CD4-positive, CD25-positive, alpha-beta regulatory T cell (primary cell): ENCODE results near the gene TC2N. TPM values are rescaled to one million over a fixed set of nuclear protein-coding genes. Genes with fewer than 3 reads are reported as not detected.

ENCODE experiments used
- ATAC-seq, 2 donors: fragments of 150-1000 bp; cut with Tn5 transposase; one replicate each; pipeline ENCODE4 v1.10.0; 2021; ENCODE audit warnings: low read depth in 2 of 2, moderate number of reproducible peaks in 2 of 2, moderate library complexity in 1 of 2
- DNase-seq, 3 donors: peaks; one replicate each; pipeline versions ENCODE4 v3.0.0 to v3.0.0-alpha.2; 2012 to 2022; ENCODE audit warnings: mixed read lengths in 1 of 3
- H3K27ac ChIP-seq: one replicate; pipeline ENCODE4 v1.7.0; 2013; ENCODE audit warnings: mild to moderate bottlenecking, low read length; ENCODE audit not compliant: insufficient read depth, poor library complexity, severe bottlenecking
- H3K27me3 ChIP-seq: one replicate; pipeline ENCODE4 v1.7.0; 2013; ENCODE audit warnings: low read length; ENCODE audit not compliant: control insufficient read depth, insufficient read depth
- H3K36me3 ChIP-seq: one replicate; pipeline ENCODE4 v1.7.0; 2013; ENCODE audit warnings: mild to moderate bottlenecking, low read length, moderate library complexity; ENCODE audit not compliant: control insufficient read depth, insufficient read depth
- H3K4me1 ChIP-seq: 2 replicates; pipeline ENCODE4 v1.7.0; 2013; ENCODE audit warnings: mild to moderate bottlenecking, low read length; ENCODE audit not compliant: insufficient read depth, control insufficient read depth, poor library complexity, severe bottlenecking
- H3K4me3 ChIP-seq: one replicate; pipeline ENCODE4 v1.7.0; 2013; ENCODE audit warnings: low read depth, mild to moderate bottlenecking, low read length, moderate library complexity
- H3K9me3 ChIP-seq, 2 experiments: 1 replicate in 1 of 2; 2 replicates in 1 of 2; pipeline ENCODE4 v1.7.0; 2013; ENCODE audit warnings: low read length in 2 of 2, mild to moderate bottlenecking in 1 of 2, moderate library complexity in 1 of 2; ENCODE audit not compliant: control insufficient read depth in 2 of 2
- H3K27ac Mint-ChIP-seq, 3 donors: one replicate each; pipeline ENCODE4 v1.8.0; 2020 to 2022; ENCODE audit warnings: mild to moderate bottlenecking in 3 of 3, mixed read lengths in 3 of 3, moderate library complexity in 2 of 3
- H3K27me3 Mint-ChIP-seq: one replicate; pipeline ENCODE4 v1.8.0; 2022; ENCODE audit warnings: mild to moderate bottlenecking, mixed read lengths
- H3K36me3 Mint-ChIP-seq: one replicate; pipeline ENCODE4 v1.8.0; 2020; ENCODE audit warnings: mixed read lengths
- H3K4me1 Mint-ChIP-seq, 4 donors: one replicate each; pipeline ENCODE4 v1.8.0; 2020 to 2022; ENCODE audit warnings: mixed read lengths in 4 of 4, mild to moderate bottlenecking in 1 of 4
- H3K4me3 Mint-ChIP-seq, 4 donors: one replicate each; pipeline ENCODE4 v1.8.0; 2020 to 2022; ENCODE audit warnings: mild to moderate bottlenecking in 4 of 4, mixed read lengths in 4 of 4, moderate library complexity in 3 of 4
- H3K9me3 Mint-ChIP-seq, 7 donors: one replicate each; pipeline ENCODE4 v1.8.0; 2020 to 2022; ENCODE audit warnings: mixed read lengths in 7 of 7, mild to moderate bottlenecking in 3 of 7, moderate library complexity in 2 of 7
- polyA plus RNA-seq, 4 donors: library from polyadenylated mRNA; unstranded; fragments of 300-500 nt; fragmentation: Illumina TruSeq; gene quantifications; one replicate each; pipeline ENCODE4 v1.2.3, GENCODE V29; 2021
- total RNA-seq: library from RNA; stranded (reverse); gene quantifications from one replicate; pipeline ENCODE4 v1.2.3, GENCODE V29; 2022

The TC2N gene
- total and polyA plus RNA-seq, 5 donors from 2014 or later = 68.8 to 138 (median 98.5) TPM

DNA sequence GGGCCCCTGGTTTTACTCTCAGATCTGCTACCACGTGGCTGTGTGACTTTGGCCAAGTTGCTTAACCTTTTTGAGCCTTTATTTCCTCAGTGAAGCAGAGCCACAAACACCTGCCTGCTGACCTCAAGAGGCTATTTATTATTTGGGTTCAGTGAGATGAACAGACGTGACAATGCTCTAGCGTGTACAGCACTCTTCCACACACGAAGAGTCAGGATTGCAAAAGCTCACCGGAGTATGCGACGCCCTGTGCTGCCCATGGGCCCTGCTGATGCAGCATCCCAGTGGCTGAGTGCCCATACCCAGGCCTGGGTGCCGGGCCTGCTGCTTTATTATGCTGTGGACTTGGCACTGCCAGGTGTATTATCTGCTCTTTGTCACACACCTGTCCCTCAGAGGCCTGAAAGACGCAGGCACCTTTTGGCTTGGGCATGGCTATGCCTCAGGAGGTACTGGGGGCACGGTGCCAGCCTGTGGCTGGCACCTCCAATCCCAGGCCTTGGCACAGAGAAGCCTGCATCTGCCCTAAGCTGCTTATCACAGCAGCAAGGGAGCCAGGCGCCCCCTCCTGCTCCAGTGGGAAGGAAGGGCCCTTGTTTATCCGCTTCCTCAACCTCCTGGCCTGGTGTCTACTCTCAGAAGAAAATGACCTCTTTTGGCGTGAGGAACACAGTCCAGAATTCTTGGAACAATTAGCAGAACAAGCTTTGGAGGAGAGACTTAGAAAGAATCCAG lies 22.3 kb upstream of the TC2N start:
- peak overlapping the region; percentile 26 to 83 (median 51) for H3K27ac Mint-ChIP-seq
- Histone ChIP-seq H3K4me1 (peaks cover 17% of the 10 kb centered on the region), H3K9me3 (no peaks in the 10 kb centered on the region), H3K4me3 (no peak overlapping the region), H3K27me3 (no peaks in the 10 kb centered on the region), H3K36me3 (no peaks in the 10 kb centered on the region), H3K27ac (no peak overlapping the region)
- no peak overlapping the region for H3K4me3 Mint-ChIP-seq
- ATAC-seq (no peak), DNase-seq (no peak)
- H3K4me1 Mint-ChIP-seq = peaks cover 0 to 53% (median 20%) of the 10 kb centered on the region in 4 donors
- H3K9me3 Mint-ChIP-seq = no peaks in the 10 kb centered on the region
- H3K36me3 Mint-ChIP-seq = no peaks in the 10 kb centered on the region
- no peaks in the 10 kb centered on the region for H3K27me3 Mint-ChIP-seq

DNA sequence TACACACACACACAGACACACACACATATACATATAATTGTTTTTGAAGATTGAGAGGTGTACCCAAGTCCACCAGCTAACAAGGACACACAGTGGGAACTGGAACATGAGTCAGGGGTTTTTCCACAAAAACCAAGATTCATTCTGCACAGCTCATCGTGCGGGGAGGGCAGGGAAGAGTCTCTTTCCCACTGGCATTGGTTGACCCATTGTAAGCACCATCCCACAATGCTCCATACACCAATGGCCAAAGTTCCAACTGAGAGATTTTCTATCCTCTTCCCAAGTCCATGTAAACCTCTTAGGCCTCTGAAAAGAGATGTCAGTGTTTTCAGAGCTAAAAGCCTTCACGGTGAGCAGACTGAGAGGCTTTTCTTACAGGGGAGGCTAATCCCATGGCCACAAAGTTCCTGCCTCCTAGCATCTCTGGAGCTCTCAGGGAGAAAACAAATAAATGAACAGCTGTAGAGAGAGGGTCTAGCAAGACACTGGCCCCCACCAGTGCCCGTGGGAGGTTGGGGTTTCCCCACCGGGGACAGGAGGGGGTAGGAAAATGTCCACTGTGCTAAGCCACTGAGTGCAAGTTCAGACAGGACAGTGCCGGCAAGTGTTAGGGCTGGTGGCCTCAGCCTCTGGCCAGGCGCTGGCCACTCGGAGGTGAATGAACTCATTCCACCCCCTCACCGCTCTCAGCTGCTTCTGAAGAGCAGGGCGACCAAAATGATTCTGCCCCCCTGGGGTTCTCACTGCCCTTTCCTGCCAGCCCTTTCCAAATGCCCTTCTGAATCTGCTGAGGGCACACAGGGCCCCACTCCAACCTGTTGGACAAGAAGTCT lies 21.5 kb upstream of the TC2N start:
- Mint-ChIP-seq H3K36me3 (no peaks in the 10 kb centered on the region), H3K27ac (peak overlapping the region in 2 of 3 donors; percentile 47 to 51), H3K27me3 (no peaks in the 10 kb centered on the region), H3K9me3 (peaks cover 0 to 1% (median 0%) of the 10 kb centered on the region in 7 donors), H3K4me1 (peaks cover 0 to 56% (median 19%) of the 10 kb centered on the region in 4 donors), H3K4me3 (no peak overlapping the region)
- peaks cover 17% of the 10 kb centered on the region for H3K4me1 ChIP-seq
- ATAC-seq (no peak), DNase-seq (no peak)
- no peaks in the 10 kb centered on the region for H3K36me3 ChIP-seq
- no peaks in the 10 kb centered on the region for H3K27me3 ChIP-seq
- no peak overlapping the region for H3K27ac ChIP-seq
- H3K4me3 ChIP-seq = no peak overlapping the region
- H3K9me3 ChIP-seq = no peaks in the 10 kb centered on the region

DNA sequence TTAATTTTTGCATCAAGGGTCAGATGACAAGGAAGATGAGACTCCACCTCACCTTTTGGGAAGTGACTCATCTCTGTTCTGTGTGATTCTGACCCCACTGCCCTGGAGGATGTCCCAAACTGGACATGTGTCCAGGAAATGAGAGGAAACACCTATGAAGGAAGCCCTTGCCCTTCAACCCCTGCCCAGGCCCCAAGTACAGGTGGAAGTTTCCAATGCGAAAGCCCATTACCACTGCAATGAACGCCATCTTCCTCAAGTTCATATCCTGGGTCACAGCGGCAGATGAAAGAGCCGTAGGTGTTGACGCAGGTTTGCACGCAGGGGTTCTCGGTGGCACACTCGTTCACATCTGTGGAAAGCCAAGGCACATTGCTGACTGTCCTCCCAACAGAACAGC lies 19.6 kb upstream of the TC2N start:
- Mint-ChIP-seq H3K27me3 (no peaks in the 10 kb centered on the region), H3K4me3 (no peak overlapping the region), H3K36me3 (no peaks in the 10 kb centered on the region), H3K4me1 (peaks cover 0 to 44% (median 14%) of the 10 kb centered on the region in 4 donors), H3K27ac (peak overlapping the region in 1 of 3 donors; percentile 37), H3K9me3 (peaks cover 0 to 1% (median 0%) of the 10 kb centered on the region in 7 donors)
- no peaks in the 10 kb centered on the region for H3K27me3 ChIP-seq
- no peaks in the 10 kb centered on the region for H3K36me3 ChIP-seq
- no peak overlapping the region for H3K27ac ChIP-seq
- ATAC-seq (no peak), DNase-seq (no peak)
- H3K4me3 ChIP-seq = no peak overlapping the region
- peaks cover 17% of the 10 kb centered on the region for H3K4me1 ChIP-seq
- no peaks in the 10 kb centered on the region for H3K9me3 ChIP-seq

DNA sequence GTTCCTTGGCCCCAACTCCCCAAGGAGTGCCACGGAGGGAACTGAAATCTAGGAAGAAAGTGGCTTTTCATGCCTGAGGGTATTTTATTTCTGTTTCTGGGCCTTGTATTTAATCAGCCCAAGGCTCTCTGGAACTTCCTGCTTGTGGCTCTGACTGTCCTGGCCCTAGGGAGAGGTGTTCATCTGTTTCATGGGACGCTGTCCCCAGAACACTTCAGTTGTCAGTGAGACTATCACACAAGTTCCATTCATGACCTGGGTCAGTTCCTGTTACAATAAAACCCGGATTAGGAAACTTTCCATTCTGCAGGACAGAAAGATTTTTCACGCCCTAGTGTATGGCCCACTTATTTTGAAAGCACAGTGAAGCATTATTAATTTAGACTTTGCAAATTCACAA lies 18.5 kb upstream of the TC2N start:
- no peaks in the 10 kb centered on the region for H3K36me3 Mint-ChIP-seq
- H3K27me3 ChIP-seq = no peaks in the 10 kb centered on the region
- no peak for ATAC-seq
- peaks cover 6 to 39% (median 15%) of the 10 kb centered on the region in 4 donors for H3K4me1 Mint-ChIP-seq
- H3K4me3 ChIP-seq = no peak overlapping the region
- H3K9me3 Mint-ChIP-seq = peaks cover 0 to 1% (median 0%) of the 10 kb centered on the region in 7 donors
- peak overlapping the region; percentile 1 to 36 (median 18) for H3K27ac Mint-ChIP-seq
- H3K4me1 ChIP-seq = peaks cover 17% of the 10 kb centered on the region
- H3K27ac ChIP-seq = no peak overlapping the region
- no peaks in the 10 kb centered on the region for H3K27me3 Mint-ChIP-seq
- DNase-seq = no peak
- H3K36me3 ChIP-seq = no peaks in the 10 kb centered on the region
- no peaks in the 10 kb centered on the region for H3K9me3 ChIP-seq
- no peak overlapping the region for H3K4me3 Mint-ChIP-seq

DNA sequence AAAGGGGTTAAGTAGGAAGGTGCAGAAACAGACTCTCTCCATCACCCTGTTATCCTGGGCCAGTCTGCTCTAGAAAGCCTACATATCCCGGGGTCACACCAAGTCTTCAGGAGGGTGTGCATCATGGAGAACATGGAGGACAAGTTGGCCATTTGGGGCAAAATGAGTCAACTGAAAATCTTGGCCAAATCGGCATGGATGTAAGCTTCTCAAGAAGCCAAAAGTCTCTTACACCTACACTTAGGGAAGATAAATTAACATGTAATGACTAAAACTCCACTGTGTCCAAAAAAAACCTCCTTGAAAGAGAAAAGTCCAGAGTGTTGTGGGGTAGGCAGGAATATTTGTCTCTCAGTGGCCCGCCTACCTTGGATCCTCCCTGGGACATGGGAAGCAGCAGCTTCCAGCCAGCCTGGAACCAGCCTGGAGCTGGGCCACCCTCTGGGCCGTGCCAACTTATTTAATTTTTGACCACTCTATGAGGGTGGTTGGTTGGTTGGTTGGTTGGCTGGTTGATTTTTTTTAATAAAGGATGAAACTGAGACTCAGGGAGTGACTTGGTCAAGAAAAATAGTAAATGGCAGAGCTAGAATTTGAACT lies 17.9 kb upstream of the TC2N start:
- Mint-ChIP-seq H3K4me1 (peaks cover 8 to 39% (median 14%) of the 10 kb centered on the region in 4 donors), H3K27ac (peak overlapping the region in 2 of 3 donors; percentile 36), H3K9me3 (peaks cover 0 to 1% (median 0%) of the 10 kb centered on the region in 7 donors), H3K36me3 (no peaks in the 10 kb centered on the region), H3K4me3 (no peak overlapping the region), H3K27me3 (no peaks in the 10 kb centered on the region)
- Histone ChIP-seq H3K27ac (no peak overlapping the region), H3K36me3 (no peaks in the 10 kb centered on the region), H3K27me3 (no peaks in the 10 kb centered on the region), H3K9me3 (no peaks in the 10 kb centered on the region), H3K4me3 (no peak overlapping the region), H3K4me1 (peaks cover 10% of the 10 kb centered on the region)
- no peak for ATAC-seq
- no peak for DNase-seq

DNA sequence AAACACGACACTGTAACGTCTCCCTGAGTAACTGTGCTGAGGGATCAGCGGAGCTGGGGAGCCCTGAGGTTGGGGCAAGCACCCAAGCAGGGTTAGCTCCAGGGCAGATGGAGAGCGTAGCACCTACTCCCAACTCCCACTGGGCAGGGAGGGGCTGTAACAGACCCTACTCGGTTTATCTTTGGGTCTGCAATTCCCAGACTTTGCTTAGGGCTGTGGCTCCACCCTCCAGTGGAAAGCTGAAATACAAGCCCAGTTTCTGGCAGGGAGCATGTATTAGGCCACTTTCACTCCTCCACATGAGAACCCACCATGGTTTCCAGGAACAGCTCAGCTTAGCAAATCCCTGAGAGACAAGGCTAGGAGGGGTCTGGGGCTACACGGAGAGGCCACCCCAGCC lies 17.3 kb upstream of the TC2N start:
- Mint-ChIP-seq H3K4me1 (peaks cover 8 to 39% (median 15%) of the 10 kb centered on the region in 4 donors), H3K9me3 (peaks cover 0 to 1% (median 0%) of the 10 kb centered on the region in 7 donors), H3K36me3 (no peaks in the 10 kb centered on the region), H3K27ac (peak overlapping the region; percentile 34 to 58 (median 36)), H3K4me3 (no peak overlapping the region), H3K27me3 (no peaks in the 10 kb centered on the region)
- H3K36me3 ChIP-seq = no peaks in the 10 kb centered on the region
- no peak for ATAC-seq
- H3K27me3 ChIP-seq = no peaks in the 10 kb centered on the region
- H3K4me3 ChIP-seq = no peak overlapping the region
- peaks cover 5% of the 10 kb centered on the region for H3K4me1 ChIP-seq
- DNase-seq = no peak
- no peak overlapping the region for H3K27ac ChIP-seq
- H3K9me3 ChIP-seq = no peaks in the 10 kb centered on the region

DNA sequence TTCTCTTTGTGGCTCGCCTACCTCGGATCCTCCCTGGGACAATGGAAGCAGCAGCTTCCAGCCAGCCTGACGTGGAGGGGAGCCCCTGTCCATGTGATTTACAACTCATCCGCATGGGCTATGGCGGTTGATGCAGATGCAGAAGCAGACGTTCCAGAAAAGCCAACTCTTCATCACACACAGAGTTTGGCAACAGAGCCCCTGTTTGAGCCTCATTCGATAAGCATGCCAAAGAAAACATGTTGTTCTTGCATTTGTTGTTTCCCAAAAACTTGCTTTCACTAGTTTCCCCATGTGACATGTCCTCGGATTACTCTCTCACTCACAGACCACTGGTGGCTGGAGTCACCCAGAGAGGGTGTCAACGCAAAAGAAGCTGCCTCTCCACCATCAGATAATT lies 16.4 kb upstream of the TC2N start:
- Histone ChIP-seq H3K36me3 (no peaks in the 10 kb centered on the region), H3K9me3 (no peaks in the 10 kb centered on the region), H3K4me3 (no peak overlapping the region), H3K27ac (no peak overlapping the region), H3K4me1 (no peaks in the 10 kb centered on the region), H3K27me3 (no peaks in the 10 kb centered on the region)
- Mint-ChIP-seq H3K4me3 (no peak overlapping the region), H3K36me3 (no peaks in the 10 kb centered on the region), H3K27me3 (no peaks in the 10 kb centered on the region), H3K27ac (peak overlapping the region in 2 of 3 donors; percentile 36 to 53), H3K9me3 (peaks cover 0 to 1% (median 0%) of the 10 kb centered on the region in 7 donors), H3K4me1 (peaks cover 8 to 43% (median 20%) of the 10 kb centered on the region in 4 donors)
- DNase-seq (no peak), ATAC-seq (no peak)
